Measurements from ENCODE around the gene TTC16.

The TTC16 gene

GRCh38 chr9:127730262-127730661 is 14.4 kb downstream of the TTC16 start:
- DNase-seq (ENCODE audit: low spot score): no peak
- in situ Hi-C loops (cut with MboI; ENCODE audit: low pct_unique_long_range_greater_than_20kb, low sequenced_read_pairs, unreplicated experiment): no loop called here
- no peak for TF ChIP-seq CTCF (IDR thresholded peaks at IDR 0.05; ENCODE audit: extremely low read depth, insufficient read depth, missing control alignments)

GRCh38 chr9:127730799-127731410 is 15.0 kb downstream of the TTC16 start:
- in situ Hi-C loops (cut with MboI; ENCODE audit: low pct_unique_long_range_greater_than_20kb, low sequenced_read_pairs, unreplicated experiment): no loop called here
- no peak for DNase-seq (ENCODE audit: low spot score)
- no peak for TF ChIP-seq CTCF (IDR thresholded peaks at IDR 0.05; ENCODE audit: extremely low read depth, insufficient read depth, missing control alignments)

GRCh38 chr9:127731938-127732337 is 16.1 kb downstream of the TTC16 start:
- DNase-seq (ENCODE audit: low spot score): no peak
- TF ChIP-seq CTCF (IDR thresholded peaks at IDR 0.05; ENCODE audit: extremely low read depth, insufficient read depth, missing control alignments): no peak
- in situ Hi-C loops (cut with MboI; ENCODE audit: low pct_unique_long_range_greater_than_20kb, low sequenced_read_pairs, unreplicated experiment): no loop called here

- TF ChIP-seq CTCF (IDR thresholded peaks at IDR 0.05; ENCODE audit: extremely low read depth, insufficient read depth, missing control alignments): no peak
- in situ Hi-C loops (cut with MboI; ENCODE audit: low pct_unique_long_range_greater_than_20kb, low sequenced_read_pairs, unreplicated experiment): no loop called here
- no peak for DNase-seq (ENCODE audit: low spot score)
These were observed 16.6 kb downstream of the TTC16 start for GRCh38 chr9:127732444-127732843.

GRCh38 chr9:127733614-127734013 is 17.7 kb downstream of the TTC16 start:
- TF ChIP-seq CTCF (IDR thresholded peaks at IDR 0.05; ENCODE audit: extremely low read depth, insufficient read depth, missing control alignments): no peak
- DNase-seq (ENCODE audit: low spot score): no peak

GRCh38 chr9:127734247-127734746 is 18.4 kb downstream of the TTC16 start:
- DNase-seq (ENCODE audit: low spot score): no peak
- TF ChIP-seq CTCF (IDR thresholded peaks at IDR 0.05; ENCODE audit: extremely low read depth, insufficient read depth, missing control alignments): no peak
- in situ Hi-C loops (cut with MboI; ENCODE audit: low pct_unique_long_range_greater_than_20kb, low sequenced_read_pairs, unreplicated experiment): no loop called here

More at GRCh38 chr9:127733614-127734013, 17.7 kb downstream of the TTC16 start:
- in situ Hi-C loops (cut with MboI; ENCODE audit: low pct_unique_long_range_greater_than_20kb, low sequenced_read_pairs, unreplicated experiment): no loop called here
